DMS153 treated with DMSO at 0.1 percent for 48 hours (cell line): ENCODE data around the gene UGDH.
"Not testable (repeated sequence)": the region's sequence is repeated elsewhere in the genome, so short reads cannot be mapped to it uniquely, and the experiment has no call there.

Experiments used
- DNase-seq: peaks from one replicate; lab custom pipeline; 2025; ENCODE audit not compliant: unreplicated experiment; lab: John Stamatoyannopoulos, UW

UGDH gene

GRCh38 chr4:39530682-39531081 lies 3.4 kb upstream of the UGDH start:
- no peak for DNase-seq

GRCh38 chr4:39529534-39529933 lies 2.3 kb upstream of the UGDH start:
- no peak for DNase-seq

GRCh38 chr4:39528061-39528465 lies 824 bp upstream of the UGDH start:
- no peak for DNase-seq

- DNase-seq: no peak
These were observed 409 bp downstream of the UGDH start for GRCh38 chr4:39526765-39527295.

GRCh38 chr4:39525822-39526690 lies 1.2 kb downstream of the UGDH start:
- no peak for DNase-seq

GRCh38 chr4:39524161-39524957 lies 2.9 kb downstream of the UGDH start:
- DNase-seq: no peak

- no peak for DNase-seq
These were observed 5.2 kb downstream of the UGDH start for GRCh38 chr4:39522068-39522467.

- DNase-seq: no peak
These were observed 5.9 kb downstream of the UGDH start for GRCh38 chr4:39521253-39521919.

- DNase-seq: no peak
These were observed 8.8 kb downstream of the UGDH start for GRCh38 chr4:39518484-39518883.

GRCh38 chr4:39516407-39516966 lies 10.8 kb downstream of the UGDH start:
- no peak for DNase-seq

GRCh38 chr4:39515669-39516401 lies 11.4 kb downstream of the UGDH start:
- DNase-seq: not testable (repeated sequence)

- no peak for DNase-seq
These were observed 12.3 kb downstream of the UGDH start for GRCh38 chr4:39514888-39515401.

GRCh38 chr4:39514266-39514665 lies 13.0 kb downstream of the UGDH start:
- DNase-seq: not testable (repeated sequence)

- no peak for DNase-seq
These were observed 16.8 kb downstream of the UGDH start for GRCh38 chr4:39510348-39510929.

GRCh38 chr4:39505581-39505980 lies 21.7 kb downstream of the UGDH start:
- DNase-seq: no peak

- no peak for DNase-seq
These were observed 22.7 kb downstream of the UGDH start for GRCh38 chr4:39504538-39504937.

- DNase-seq: not testable (repeated sequence)
These were observed 24.6 kb downstream of the UGDH start for GRCh38 chr4:39502664-39503035.

GRCh38 chr4:39502019-39502663 lies 25.1 kb downstream of the UGDH start:
- no peak for DNase-seq

- DNase-seq: no peak
These were observed 28.6 kb downstream of the UGDH start for GRCh38 chr4:39498727-39499020.
